GM12878 (cell line): ENCODE results near the gene ACSM6. TPM values are rescaled to one million over a fixed set of nuclear protein-coding genes. Genes with fewer than 3 reads are reported as not detected.

Experiments used
- ATAC-seq: fragments of 200-7000 bp; cut with Tn5 transposase; 3 replicates; pipeline ENCODE4 v1.9.1; 2020; ENCODE audit warnings: mild to moderate bottlenecking, moderate library complexity
- BruUV-seq: library from RNA; stranded (reverse); fragments of 400-500 nt; replicated peaks from 2 replicates; lab custom pipeline; 2021; lab: Mats Ljungman, UMichigan
- CTCF ChIA-PET: fragments of 300-600 bp; sonication (Branson Sonifier 250); formaldehyde crosslinking; extraction: SDS; loops from one replicate; lab custom pipeline; 2021; ENCODE audit warnings: inconsistent platforms; lab: Yijun Ruan, JAX
- POLR2A ChIA-PET: fragments of 350-600 bp; formaldehyde crosslinking; extraction: SDS; loops from one replicate; lab custom pipeline; 2021; ENCODE audit warnings: inconsistent platforms; lab: Charles Lee
- RAD21 ChIA-PET: fragments of 300-600 bp; sonication (Branson Sonifier 250); formaldehyde crosslinking; loops from one replicate; lab custom pipeline; 2023; ENCODE audit warnings: antibody characterized with exemption; ENCODE audit not compliant: unreplicated experiment; lab: Charles Lee
- SMC1A ChIA-PET: fragments of 300-600 bp; sonication (Branson Sonifier 250); formaldehyde crosslinking; loops from one replicate; lab custom pipeline; 2023; ENCODE audit not compliant: unreplicated experiment, uncharacterized antibody; lab: Charles Lee
- DNase-seq: peaks from one replicate; pipeline ENCODE4 v3.0.0-alpha.2; 2011; ENCODE audit warnings: low read depth, low spot score
- FAIRE-seq: peaks from 3 replicates; lab custom pipeline; 2011; peaks lifted over from hg19 to GRCh38; lab: Jason Lieb, UNC
- H2AFZ ChIP-seq: 2 replicates; pipeline ENCODE4 v1.6.0; 2011; ENCODE audit warnings: low read depth, low read length, control low read depth; ENCODE audit not compliant: control insufficient read depth
- H3K27ac ChIP-seq: 2 replicates; pipeline ENCODE4 v1.5.1; 2011; ENCODE audit warnings: control low read depth; ENCODE audit not compliant: control insufficient read depth, insufficient read depth
- H3K27me3 ChIP-seq, 2 experiments: replicated peaks in 1 of 2; 2 replicates each; pipeline versions ENCODE4 v1.6.0 to v1.6.1; 2011; ENCODE audit warnings: low read length in 1 of 2; ENCODE audit not compliant: control insufficient read depth in 2 of 2, insufficient read depth in 2 of 2
- H3K36me3 ChIP-seq, 2 experiments: 2 replicates each; pipeline ENCODE4 v1.5.1; 2011; ENCODE audit warnings: low read length in 1 of 2; ENCODE audit not compliant: control insufficient read depth in 2 of 2, insufficient read depth in 2 of 2
- H3K4me1 ChIP-seq: 2 replicates; pipeline ENCODE4 v1.6.1; 2011; ENCODE audit warnings: mild to moderate bottlenecking, low read length, moderate library complexity, mixed read lengths; ENCODE audit not compliant: control insufficient read depth, insufficient read depth
- H3K4me2 ChIP-seq: 2 replicates; pipeline ENCODE4 v1.6.0; 2011; ENCODE audit warnings: control low read depth; ENCODE audit not compliant: control insufficient read depth, insufficient read depth
- H3K4me3 ChIP-seq: fragments of 200-600 bp; sonication (generic); 2 replicates; pipeline ENCODE4 v1.5.1; 2016
- H3K79me2 ChIP-seq: 2 replicates; pipeline ENCODE4 v1.6.0; 2011; ENCODE audit warnings: low read length; ENCODE audit not compliant: control insufficient read depth, insufficient read depth
- H3K9ac ChIP-seq: 2 replicates; pipeline ENCODE4 v1.8.0; 2011; ENCODE audit warnings: low read length, control low read depth, mixed read lengths; ENCODE audit not compliant: control insufficient read depth, insufficient read depth
- H3K9me3 ChIP-seq: replicated peaks from 3 replicates; pipeline ENCODE4 v1.5.1; 2011; ENCODE audit warnings: mild to moderate bottlenecking, low read length; ENCODE audit not compliant: control insufficient read depth, insufficient read depth
- H4K20me1 ChIP-seq: 2 replicates; pipeline ENCODE4 v1.6.0; 2011; ENCODE audit not compliant: control insufficient read depth, insufficient read depth
- BRCA1 ChIP-seq: IDR thresholded peaks from 2 replicates; pipeline ENCODE4 v1.6.1; 2011; ENCODE audit warnings: low read depth, low read length, improper control_type of control experiment
- MTA3 ChIP-seq: IDR thresholded peaks from 2 replicates; pipeline ENCODE4 v1.6.1; 2012; ENCODE audit warnings: low read length, inconsistent platforms, borderline replicate concordance
- SPI1 ChIP-seq: IDR thresholded peaks from 2 replicates; pipeline ENCODE4 v1.6.1; 2011; ENCODE audit warnings: low read depth, mild to moderate bottlenecking, low read length, moderate library complexity, borderline replicate concordance; ENCODE audit not compliant: insufficient read depth
- STAT3 ChIP-seq: IDR thresholded peaks from 2 replicates; pipeline ENCODE4 v1.6.1; 2011; ENCODE audit warnings: low read depth, low read length, improper control_type of control experiment
- WGBS: methylation state at CpG from one replicate; pipeline ENCODE4 v1.1.6; 2016; ENCODE audit warnings: low lambda C conversion rate; ENCODE audit not compliant: insufficient replicate concordance, insufficient coverage; ENCODE audit errors: missing lambda C conversion rate; 5-methylcytosine and 5-hydroxymethylcytosine counted together
- in situ Hi-C: fragments of 300-500 bp; cut with MboI; formaldehyde crosslinking; loops from 9 replicates; pipeline ENCODE4 v1.14.3; 2018; ENCODE audit warnings: mixed read lengths
- intact Hi-C: fragments of 100-400 bp; cut with micrococcal nuclease; formaldehyde crosslinking; loops from one replicate; pipeline ENCODE4 v1.14.2; 2022; ENCODE audit not compliant: unreplicated experiment
- polyA plus RNA-seq, 11 experiments: library from polyadenylated mRNA; depleted of rRNA in 4 of 11; unstranded in 6 of 11; stranded (reverse) in 5 of 11; fragments of >200 nt; fragmentation: Nextera tagmentation in 4 of 11; fragmentation: Illumina TruSeq in 1 of 11; extraction: Ambion mirVana in 4 of 11; extraction: Trizol in 1 of 11; gene quantifications; 1 replicate in 1 of 11; 2 replicates in 10 of 11; pipeline versions ENCODE4 v1.2.1 to v1.2.3, GENCODE V29; 2011 to 2016; ENCODE audit warnings: inconsistent platforms in 2 of 11, missing spikeins in 2 of 11, low read depth in 1 of 11
- total RNA-seq, 4 experiments: library from RNA; depleted of rRNA in 3 of 4; stranded (reverse); fragments of >200 nt in 3 of 4; fragmentation: Illumina TruSeq in 1 of 4; extraction: Trizol in 1 of 4; gene quantifications; 2 replicates each; pipeline versions ENCODE4 v1.2.1 to v1.2.3, GENCODE V29; 2013 to 2021
- TF ChIP-seq, protein P1 (sequence below): fragments of 450-650 bp; conservative IDR thresholded peaks from 2 replicates; pipeline ENCODE4 v1.6.1; 2017; ENCODE audit warnings: mild to moderate bottlenecking, moderate library complexity
- TF ChIP-seq, protein P2 (sequence below): IDR thresholded peaks from 2 replicates; pipeline ENCODE4 v1.6.1; 2012; ENCODE audit warnings: low read depth, low read length, improper control_type of control experiment
- TF ChIP-seq, protein P3 (sequence below): IDR thresholded peaks from 2 replicates; pipeline ENCODE4 v1.6.1; 2012; ENCODE audit warnings: mild to moderate bottlenecking, low read depth, low read length
- TF ChIP-seq, protein P4 (sequence below): fragments of 450-650 bp; formaldehyde crosslinking; IDR thresholded peaks from 2 replicates; pipeline ENCODE4 v1.5.0; 2022; ENCODE audit warnings: mild to moderate bottlenecking, missing genetic modification characterization

The ACSM6 gene
- total and polyA plus RNA-seq, 10 of the 15 experiments (the other 5 are each of a cell fraction or from before 2014, with no cell fraction given) = 0.06 to 0.21 (median 0.20) TPM; not detected in 7

DNA sequence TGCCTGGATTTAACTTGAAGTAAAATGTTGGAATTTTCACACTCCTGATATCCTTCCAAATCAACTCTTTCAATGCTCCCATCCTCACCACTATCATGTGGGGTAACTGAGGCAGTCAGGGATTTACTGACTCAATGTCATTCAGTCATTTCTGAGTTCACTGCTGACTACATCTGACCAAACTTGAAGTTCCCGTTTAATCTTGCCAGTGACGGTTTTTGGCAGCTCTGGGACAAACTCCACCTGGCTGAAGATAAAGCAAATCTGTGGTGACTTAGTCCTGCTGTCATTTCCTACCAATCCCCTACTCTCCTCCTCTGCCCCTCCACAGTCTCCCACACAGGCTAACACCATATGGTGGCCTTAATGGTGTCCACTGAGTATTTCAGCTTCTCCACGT, 22.7 kb upstream of the ACSM6 start (continued):
- TF ChIP-seq, protein P1, sequence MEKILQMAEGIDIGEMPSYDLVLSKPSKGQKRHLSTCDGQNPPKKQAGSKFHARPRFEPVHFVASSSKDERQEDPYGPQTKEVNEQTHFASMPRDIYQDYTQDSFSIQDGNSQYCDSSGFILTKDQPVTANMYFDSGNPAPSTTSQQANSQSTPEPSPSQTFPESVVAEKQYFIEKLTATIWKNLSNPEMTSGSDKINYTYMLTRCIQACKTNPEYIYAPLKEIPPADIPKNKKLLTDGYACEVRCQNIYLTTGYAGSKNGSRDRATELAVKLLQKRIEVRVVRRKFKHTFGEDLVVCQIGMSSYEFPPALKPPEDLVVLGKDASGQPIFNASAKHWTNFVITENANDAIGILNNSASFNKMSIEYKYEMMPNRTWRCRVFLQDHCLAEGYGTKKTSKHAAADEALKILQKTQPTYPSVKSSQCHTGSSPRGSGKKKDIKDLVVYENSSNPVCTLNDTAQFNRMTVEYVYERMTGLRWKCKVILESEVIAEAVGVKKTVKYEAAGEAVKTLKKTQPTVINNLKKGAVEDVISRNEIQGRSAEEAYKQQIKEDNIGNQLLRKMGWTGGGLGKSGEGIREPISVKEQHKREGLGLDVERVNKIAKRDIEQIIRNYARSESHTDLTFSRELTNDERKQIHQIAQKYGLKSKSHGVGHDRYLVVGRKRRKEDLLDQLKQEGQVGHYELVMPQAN = no peak
- TF ChIP-seq, protein P2, sequence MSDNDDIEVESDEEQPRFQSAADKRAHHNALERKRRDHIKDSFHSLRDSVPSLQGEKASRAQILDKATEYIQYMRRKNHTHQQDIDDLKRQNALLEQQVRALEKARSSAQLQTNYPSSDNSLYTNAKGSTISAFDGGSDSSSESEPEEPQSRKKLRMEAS = no peak
- TF ChIP-seq SPI1 (no peak), BRCA1 (no peak)
- TF ChIP-seq, protein P3, sequence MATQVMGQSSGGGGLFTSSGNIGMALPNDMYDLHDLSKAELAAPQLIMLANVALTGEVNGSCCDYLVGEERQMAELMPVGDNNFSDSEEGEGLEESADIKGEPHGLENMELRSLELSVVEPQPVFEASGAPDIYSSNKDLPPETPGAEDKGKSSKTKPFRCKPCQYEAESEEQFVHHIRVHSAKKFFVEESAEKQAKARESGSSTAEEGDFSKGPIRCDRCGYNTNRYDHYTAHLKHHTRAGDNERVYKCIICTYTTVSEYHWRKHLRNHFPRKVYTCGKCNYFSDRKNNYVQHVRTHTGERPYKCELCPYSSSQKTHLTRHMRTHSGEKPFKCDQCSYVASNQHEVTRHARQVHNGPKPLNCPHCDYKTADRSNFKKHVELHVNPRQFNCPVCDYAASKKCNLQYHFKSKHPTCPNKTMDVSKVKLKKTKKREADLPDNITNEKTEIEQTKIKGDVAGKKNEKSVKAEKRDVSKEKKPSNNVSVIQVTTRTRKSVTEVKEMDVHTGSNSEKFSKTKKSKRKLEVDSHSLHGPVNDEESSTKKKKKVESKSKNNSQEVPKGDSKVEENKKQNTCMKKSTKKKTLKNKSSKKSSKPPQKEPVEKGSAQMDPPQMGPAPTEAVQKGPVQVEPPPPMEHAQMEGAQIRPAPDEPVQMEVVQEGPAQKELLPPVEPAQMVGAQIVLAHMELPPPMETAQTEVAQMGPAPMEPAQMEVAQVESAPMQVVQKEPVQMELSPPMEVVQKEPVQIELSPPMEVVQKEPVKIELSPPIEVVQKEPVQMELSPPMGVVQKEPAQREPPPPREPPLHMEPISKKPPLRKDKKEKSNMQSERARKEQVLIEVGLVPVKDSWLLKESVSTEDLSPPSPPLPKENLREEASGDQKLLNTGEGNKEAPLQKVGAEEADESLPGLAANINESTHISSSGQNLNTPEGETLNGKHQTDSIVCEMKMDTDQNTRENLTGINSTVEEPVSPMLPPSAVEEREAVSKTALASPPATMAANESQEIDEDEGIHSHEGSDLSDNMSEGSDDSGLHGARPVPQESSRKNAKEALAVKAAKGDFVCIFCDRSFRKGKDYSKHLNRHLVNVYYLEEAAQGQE = no peak
- TF ChIP-seq, all 136 proteins: peak for 0

DNA sequence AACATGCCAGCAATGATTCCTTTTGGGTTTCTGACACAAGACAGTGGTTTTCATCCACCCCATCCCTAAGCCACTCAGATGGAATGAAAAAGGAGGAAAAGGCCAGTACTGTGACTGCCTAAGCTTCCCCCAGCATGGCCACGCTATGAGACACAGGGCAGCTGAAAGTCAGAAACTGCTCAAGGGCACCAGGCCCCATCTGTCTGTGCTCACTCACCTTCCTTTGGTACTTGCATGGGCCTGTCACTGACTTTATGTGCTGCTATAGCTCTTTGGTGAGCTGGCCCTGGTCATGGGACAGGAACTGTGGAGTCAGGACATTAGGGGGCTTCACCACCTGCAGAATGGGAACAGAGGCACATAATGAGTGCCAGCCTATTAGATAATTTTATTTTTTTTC, 21.2 kb upstream of the ACSM6 start:
- Histone ChIP-seq H3K4me3 (no peak overlapping the region), H3K9ac (no peak overlapping the region), H3K36me3 (no peaks in the 10 kb centered on the region), H2AFZ (no peak overlapping the region), H3K27ac (no peak overlapping the region), H3K79me2 (no peaks in the 10 kb centered on the region), H3K9me3 (peaks cover 3% of the 10 kb centered on the region; the same call in 2 of the 3 replicates), H4K20me1 (no peaks in the 10 kb centered on the region), H3K4me2 (no peak overlapping the region), H3K4me1 (no peaks in the 10 kb centered on the region), H3K27me3 (no peaks in the 10 kb centered on the region)
- no peak for FAIRE-seq
- ATAC-seq = no peak
- ChIA-PET SMC1A (no interaction called here), RAD21 (no interaction called here), CTCF (no interaction called here), POLR2A (no interaction called here)
- no peak for DNase-seq
- BruUV-seq = no TSS peak
- intact Hi-C loops (no loop called here), in situ Hi-C loops (no loop called here)
- WGBS = 46% methylated on average over 1 of the region's 1 CpG
- TF ChIP-seq MTA3 (no peak), STAT3 (no peak)
- TF ChIP-seq, protein P4, sequence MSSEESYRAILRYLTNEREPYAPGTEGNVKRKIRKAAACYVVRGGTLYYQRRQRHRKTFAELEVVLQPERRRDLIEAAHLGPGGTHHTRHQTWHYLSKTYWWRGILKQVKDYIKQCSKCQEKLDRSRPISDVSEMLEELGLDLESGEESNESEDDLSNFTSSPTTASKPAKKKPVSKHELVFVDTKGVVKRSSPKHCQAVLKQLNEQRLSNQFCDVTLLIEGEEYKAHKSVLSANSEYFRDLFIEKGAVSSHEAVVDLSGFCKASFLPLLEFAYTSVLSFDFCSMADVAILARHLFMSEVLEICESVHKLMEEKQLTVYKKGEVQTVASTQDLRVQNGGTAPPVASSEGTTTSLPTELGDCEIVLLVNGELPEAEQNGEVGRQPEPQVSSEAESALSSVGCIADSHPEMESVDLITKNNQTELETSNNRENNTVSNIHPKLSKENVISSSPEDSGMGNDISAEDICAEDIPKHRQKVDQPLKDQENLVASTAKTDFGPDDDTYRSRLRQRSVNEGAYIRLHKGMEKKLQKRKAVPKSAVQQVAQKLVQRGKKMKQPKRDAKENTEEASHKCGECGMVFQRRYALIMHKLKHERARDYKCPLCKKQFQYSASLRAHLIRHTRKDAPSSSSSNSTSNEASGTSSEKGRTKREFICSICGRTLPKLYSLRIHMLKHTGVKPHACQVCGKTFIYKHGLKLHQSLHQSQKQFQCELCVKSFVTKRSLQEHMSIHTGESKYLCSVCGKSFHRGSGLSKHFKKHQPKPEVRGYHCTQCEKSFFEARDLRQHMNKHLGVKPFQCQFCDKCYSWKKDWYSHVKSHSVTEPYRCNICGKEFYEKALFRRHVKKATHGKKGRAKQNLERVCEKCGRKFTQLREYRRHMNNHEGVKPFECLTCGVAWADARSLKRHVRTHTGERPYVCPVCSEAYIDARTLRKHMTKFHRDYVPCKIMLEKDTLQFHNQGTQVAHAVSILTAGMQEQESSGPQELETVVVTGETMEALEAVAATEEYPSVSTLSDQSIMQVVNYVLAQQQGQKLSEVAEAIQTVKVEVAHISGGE (CRISPR knock-in tag) = no peak
